Breast epithelium (tissue), 4 donors: Measurements from ENCODE around the gene UPK1B. TPM values are rescaled to one million over a fixed set of nuclear protein-coding genes. Genes with fewer than 3 reads are reported as not detected.

Experiments used
- DNase-seq, 2 donors: peaks; one replicate each; pipeline ENCODE4 v3.0.0-alpha.2; 2019; ENCODE audit warnings: low spot score in 2 of 2
- H3K27ac ChIP-seq, 2 donors: fragments of 200-600 bp; sonication (generic) in 1 of 2; one replicate each; pipeline ENCODE4 v1.5.1; 2016 to 2019; ENCODE audit warnings: mild to moderate bottlenecking in 1 of 2
- H3K27me3 ChIP-seq, 2 donors: fragments of 200-600 bp; sonication (generic) in 1 of 2; one replicate each; pipeline versions ENCODE4 v1.5.1 to v1.6.0; 2017 to 2019; ENCODE audit warnings: control low read depth in 1 of 2, mild to moderate bottlenecking in 1 of 2
- H3K36me3 ChIP-seq: fragments of 200-600 bp; one replicate; pipeline ENCODE4 v1.5.1; 2019
- H3K4me1 ChIP-seq, 2 donors: fragments of 200-600 bp; sonication (generic); one replicate each; pipeline ENCODE4 v1.5.1; 2016 to 2019; ENCODE audit warnings: control low read depth in 1 of 2
- H3K4me3 ChIP-seq, 3 donors: fragments of 200-600 bp; sonication (generic); 1 replicate in 2 of 3; 2 replicates in 1 of 3; pipeline ENCODE4 v1.5.1; 2016 to 2019; ENCODE audit warnings: mild to moderate bottlenecking in 3 of 3, moderate library complexity in 2 of 3
- H3K9me3 ChIP-seq, 2 donors: fragments of 200-600 bp; sonication (generic) in 1 of 2; one replicate each; pipeline ENCODE4 v1.5.1; 2016 to 2019; ENCODE audit warnings: control low read depth in 1 of 2
- POLR2A ChIP-seq: fragments of 450-650 bp; IDR thresholded peaks from one replicate; pipeline ENCODE4 v1.6.1; 2016; ENCODE audit warnings: antibody characterized with exemption, mild to moderate bottlenecking, moderate library complexity
- POLR2AphosphoS5 ChIP-seq, 3 donors: sonication (generic); formaldehyde crosslinking; IDR thresholded peaks; one replicate each; pipeline ENCODE4 v1.6.1; 2017; ENCODE audit warnings: antibody characterized with exemption in 3 of 3
- intact Hi-C: fragments of 100-400 bp; cut with DNase I; formaldehyde crosslinking; loops from one replicate; pipeline ENCODE4 v1.15.1; 2023; ENCODE audit warnings: low total_unique reads
- total RNA-seq, 3 donors: library from RNA; depleted of rRNA; stranded (reverse); fragments of >200 nt; gene quantifications; one replicate each; pipeline ENCODE4 v1.1.0, GENCODE V29; 2016
- TF ChIP-seq, protein P1 (sequence below), 3 donors: fragments of 450-650 bp; IDR thresholded peaks; one replicate each; pipeline ENCODE4 v1.5.1; 2016 to 2017; ENCODE audit warnings: antibody characterized with exemption in 3 of 3, mild to moderate bottlenecking in 3 of 3, moderate library complexity in 3 of 3

Gene UPK1B
- total RNA-seq, 3 donors from 2014 or later = 6.7 TPM; not detected in 2

- DNase-seq = no peak
- no peaks in the 10 kb centered on the region for H3K9me3 ChIP-seq
- no peaks in the 10 kb centered on the region for H3K27me3 ChIP-seq
- no peaks in the 10 kb centered on the region for H3K36me3 ChIP-seq
- no peaks in the 10 kb centered on the region for H3K4me1 ChIP-seq
- no peak overlapping the region for H3K27ac ChIP-seq
- no peak overlapping the region for H3K4me3 ChIP-seq
- TF ChIP-seq POLR2AphosphoS5 (IDR thresholded peaks at IDR 0.05) (no peak), POLR2A (no peak)
- TF ChIP-seq, protein P1, sequence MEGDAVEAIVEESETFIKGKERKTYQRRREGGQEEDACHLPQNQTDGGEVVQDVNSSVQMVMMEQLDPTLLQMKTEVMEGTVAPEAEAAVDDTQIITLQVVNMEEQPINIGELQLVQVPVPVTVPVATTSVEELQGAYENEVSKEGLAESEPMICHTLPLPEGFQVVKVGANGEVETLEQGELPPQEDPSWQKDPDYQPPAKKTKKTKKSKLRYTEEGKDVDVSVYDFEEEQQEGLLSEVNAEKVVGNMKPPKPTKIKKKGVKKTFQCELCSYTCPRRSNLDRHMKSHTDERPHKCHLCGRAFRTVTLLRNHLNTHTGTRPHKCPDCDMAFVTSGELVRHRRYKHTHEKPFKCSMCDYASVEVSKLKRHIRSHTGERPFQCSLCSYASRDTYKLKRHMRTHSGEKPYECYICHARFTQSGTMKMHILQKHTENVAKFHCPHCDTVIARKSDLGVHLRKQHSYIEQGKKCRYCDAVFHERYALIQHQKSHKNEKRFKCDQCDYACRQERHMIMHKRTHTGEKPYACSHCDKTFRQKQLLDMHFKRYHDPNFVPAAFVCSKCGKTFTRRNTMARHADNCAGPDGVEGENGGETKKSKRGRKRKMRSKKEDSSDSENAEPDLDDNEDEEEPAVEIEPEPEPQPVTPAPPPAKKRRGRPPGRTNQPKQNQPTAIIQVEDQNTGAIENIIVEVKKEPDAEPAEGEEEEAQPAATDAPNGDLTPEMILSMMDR (IDR thresholded peaks at IDR 0.05) = no peak
- intact Hi-C loops = no loop called here
Measured at GRCh38 chr3:119145128-119145499, 28.3 kb upstream of the UPK1B start.

DNA sequence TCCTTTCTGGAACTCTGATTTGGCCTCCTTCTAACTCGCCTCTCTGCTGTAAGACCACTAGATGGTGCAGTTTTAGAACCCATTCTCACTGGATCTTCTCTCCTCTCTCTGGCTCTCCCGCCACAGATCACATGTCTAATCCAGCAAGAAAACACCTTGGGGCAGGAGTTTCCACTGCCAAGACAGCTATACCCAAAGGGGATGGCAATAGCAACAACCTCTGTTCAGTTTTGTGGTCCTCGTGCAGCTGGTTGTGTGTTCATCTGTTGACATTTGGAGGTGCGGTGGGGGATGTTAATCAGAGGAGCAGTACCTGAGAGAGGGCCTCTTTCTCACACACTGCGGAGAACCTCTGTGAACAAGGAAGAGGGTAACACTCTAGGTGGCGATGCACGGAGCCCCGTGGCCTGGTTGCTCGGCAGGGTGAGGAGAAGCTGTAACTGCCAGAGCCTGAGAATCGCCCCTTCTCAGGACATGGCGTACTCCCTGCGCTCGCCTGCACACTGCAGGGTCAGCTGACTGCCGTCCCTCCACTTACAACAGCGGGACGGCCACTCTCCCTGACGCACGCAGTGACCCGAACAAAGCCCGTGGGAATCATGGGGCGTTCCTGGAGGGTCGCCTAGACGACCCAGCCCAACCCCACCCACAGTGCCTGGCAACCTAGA is 27.8 kb upstream of the UPK1B start, which contains the start of gene TEX55:
Gene TEX55, plus strand, starts transcription at position 666 of the 668 bp plus-strand sequence. CDS start 25 bp downstream, outside the sequence.
- TF ChIP-seq, protein P1 (IDR thresholded peaks at IDR 0.05) = peak in 2 of 3 donors; percentile 22
- TF ChIP-seq POLR2A = no peak
- Histone ChIP-seq H3K27ac (no peak within 1 kb of the TSS), H3K4me1 (no peaks in the 10 kb centered on the region), H3K9me3 (no peaks in the 10 kb centered on the region), H3K36me3 (no peaks in the 10 kb centered on the region), H3K27me3 (no peaks in the 10 kb centered on the region), H3K4me3 (no peak within 1 kb of the TSS)
- no peak for DNase-seq
- intact Hi-C loops = no loop called here

- Histone ChIP-seq H3K4me1 (no peaks in the 10 kb centered on the region), H3K4me3 (no peak overlapping the region), H3K27ac (no peak overlapping the region), H3K9me3 (no peaks in the 10 kb centered on the region), H3K27me3 (no peaks in the 10 kb centered on the region), H3K36me3 (no peaks in the 10 kb centered on the region)
- TF ChIP-seq, protein P1 (IDR thresholded peaks at IDR 0.05) = no peak
- no peak for TF ChIP-seq POLR2AphosphoS5 (IDR thresholded peaks at IDR 0.05)
- intact Hi-C loops = no loop called here
- DNase-seq = no peak
Measured at GRCh38 chr3:119146578-119147375, 26.6 kb upstream of the UPK1B start.

- no peaks in the 10 kb centered on the region for H3K36me3 ChIP-seq
- H3K4me1 ChIP-seq = no peaks in the 10 kb centered on the region
- no peak for DNase-seq
- H3K27me3 ChIP-seq = no peaks in the 10 kb centered on the region
- intact Hi-C loops = no loop called here
- no peaks in the 10 kb centered on the region for H3K9me3 ChIP-seq
- H3K4me3 ChIP-seq = no peak overlapping the region
- no peak overlapping the region for H3K27ac ChIP-seq
- TF ChIP-seq POLR2AphosphoS5 (IDR thresholded peaks at IDR 0.05) = no peak
- no peak for TF ChIP-seq POLR2A
Measured at GRCh38 chr3:119147494-119147893, 25.9 kb upstream of the UPK1B start.

DNA sequence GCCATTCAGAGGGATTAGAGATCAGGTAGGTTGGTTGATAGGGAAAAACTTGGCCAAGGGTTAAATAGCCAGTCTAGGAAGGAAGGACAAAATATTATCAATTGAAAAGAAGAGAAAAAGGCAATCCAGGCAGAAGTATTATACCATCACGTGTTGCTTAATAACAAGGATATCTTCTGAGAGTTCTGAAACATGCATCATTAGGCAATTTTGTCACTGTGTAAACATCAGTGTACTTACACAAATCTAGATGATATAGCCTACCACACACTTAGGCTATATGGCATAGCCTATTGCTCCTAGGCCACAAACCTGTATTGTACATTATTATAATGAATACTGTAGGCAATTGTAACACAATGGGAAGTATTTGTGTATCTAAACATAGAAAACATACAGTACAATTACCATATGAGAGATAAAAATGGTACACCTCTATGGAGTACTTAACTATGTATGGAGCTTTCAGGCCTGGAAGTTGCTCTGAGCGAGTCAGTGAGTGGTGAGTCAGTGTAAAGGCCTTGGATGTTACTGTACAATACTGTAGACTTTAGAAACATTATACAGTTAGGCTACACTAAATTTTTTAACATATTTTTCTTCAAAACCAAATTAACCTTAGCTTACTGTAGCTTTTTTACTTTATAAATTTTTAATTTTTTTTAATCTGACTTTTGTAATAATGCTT is 24.8 kb upstream of the UPK1B start:
- Histone ChIP-seq H3K27ac (no peak overlapping the region), H3K36me3 (no peaks in the 10 kb centered on the region), H3K4me1 (no peaks in the 10 kb centered on the region), H3K27me3 (no peaks in the 10 kb centered on the region), H3K9me3 (peaks cover 0 to 5% of the 10 kb centered on the region in 2 donors), H3K4me3 (no peak overlapping the region)
- DNase-seq = no peak
- TF ChIP-seq POLR2AphosphoS5 (IDR thresholded peaks at IDR 0.05) (no peak), POLR2A (no peak)
- TF ChIP-seq, protein P1 (IDR thresholded peaks at IDR 0.05) = no peak
- intact Hi-C loops = no loop called here
